ENCODE results near the gene GMEB2.

Gene GMEB2

GRCh38 chr20:63543733-63544132 lies 83.2 kb downstream of the GMEB2 start:
- no peak for DNase-seq (ENCODE audit: extremely low read depth, low read depth)
- no peak for TF ChIP-seq CTCF (IDR thresholded peaks at IDR 0.05; ENCODE audit: low read depth, low read length, missing control alignments)

GRCh38 chr20:63543131-63543530 lies 83.8 kb downstream of the GMEB2 start:
- no peak for DNase-seq (ENCODE audit: extremely low read depth, low read depth)
- H3K4me3 ChIP-seq (replicated peaks; ENCODE audit: low read depth, low read length): no peak overlapping the region
- no peak for TF ChIP-seq CTCF (IDR thresholded peaks at IDR 0.05; ENCODE audit: low read depth, low read length, missing control alignments)

More at GRCh38 chr20:63543733-63544132, 83.2 kb downstream of the GMEB2 start:
- H3K4me3 ChIP-seq (replicated peaks; ENCODE audit: low read depth, low read length): no peak overlapping the region

DNA sequence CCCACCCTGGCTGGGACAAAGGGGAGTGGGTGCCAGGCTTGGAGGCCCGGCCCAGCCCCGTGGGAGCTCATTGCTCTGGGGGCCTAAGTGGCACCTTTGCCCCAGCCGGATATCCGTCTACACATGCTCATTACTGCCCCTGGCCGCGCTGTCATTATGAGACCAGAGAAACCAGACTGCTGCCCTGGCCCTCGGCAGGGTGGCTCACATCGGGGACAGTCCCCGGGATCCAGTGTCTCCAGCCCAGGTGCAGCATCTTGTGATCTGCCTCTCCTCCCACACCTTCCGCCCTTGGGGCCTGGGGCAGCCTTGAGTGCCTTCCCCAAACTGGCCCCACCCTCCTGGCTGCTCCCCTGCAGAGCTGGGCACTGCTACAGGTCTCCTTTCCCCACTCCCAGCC lies 84.2 kb downstream of the GMEB2 start:
- no peak for TF ChIP-seq CTCF (IDR thresholded peaks at IDR 0.05; ENCODE audit: low read depth, low read length, missing control alignments)
- H3K4me3 ChIP-seq (replicated peaks; ENCODE audit: low read depth, low read length): no peak overlapping the region
- no peak for DNase-seq (ENCODE audit: extremely low read depth, low read depth)

DNA sequence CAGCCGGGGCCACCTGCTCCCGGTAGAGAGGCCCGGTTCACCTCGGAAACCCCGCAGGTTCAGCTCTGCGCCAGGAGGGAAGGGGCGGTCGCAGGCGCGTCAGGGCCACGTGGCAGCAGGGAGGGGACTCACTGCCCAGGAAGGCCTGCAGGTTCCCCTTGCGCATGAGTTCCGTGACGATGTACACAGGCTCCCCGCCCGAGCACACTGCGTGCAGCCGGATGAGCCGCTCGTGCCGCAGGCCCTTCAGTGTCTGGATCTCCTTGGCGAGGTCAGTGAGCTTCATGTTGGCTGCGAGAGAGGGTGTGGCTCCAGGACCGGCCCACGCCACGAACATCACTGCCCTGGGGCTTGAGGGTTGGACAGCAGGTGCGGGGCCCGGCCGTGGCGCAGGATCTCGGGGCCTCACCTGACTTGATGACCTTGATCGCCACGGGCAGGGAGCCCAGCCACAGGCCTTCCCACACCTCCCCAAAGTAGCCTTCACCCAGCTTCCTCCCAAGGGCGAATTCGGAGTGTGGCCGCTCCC lies 84.8 kb downstream of the GMEB2 start:
- H3K4me3 ChIP-seq (replicated peaks; ENCODE audit: low read depth, low read length): no peak overlapping the region
- TF ChIP-seq CTCF (IDR thresholded peaks at IDR 0.05; ENCODE audit: low read depth, low read length, missing control alignments): no peak
- no peak for DNase-seq (ENCODE audit: extremely low read depth, low read depth)

- no peak for DNase-seq (ENCODE audit: extremely low read depth, low read depth)
- TF ChIP-seq CTCF (IDR thresholded peaks at IDR 0.05; ENCODE audit: low read depth, low read length, missing control alignments): no peak
- H3K4me3 ChIP-seq (replicated peaks; ENCODE audit: low read depth, low read length): no peak overlapping the region
Observed at GRCh38 chr20:63541371-63541770, 85.5 kb downstream of the GMEB2 start.

GRCh38 chr20:63540417-63541186 lies 86.3 kb downstream of the GMEB2 start:
- H3K4me3 ChIP-seq (replicated peaks; ENCODE audit: low read depth, low read length): no peak overlapping the region
- no peak for DNase-seq (ENCODE audit: extremely low read depth, low read depth)
- no peak for TF ChIP-seq CTCF (IDR thresholded peaks at IDR 0.05; ENCODE audit: low read depth, low read length, missing control alignments)
